Type B pancreatic cell (in vitro differentiated cells): ENCODE measurements around the gene CHRD. TPM values are rescaled to one million over a fixed set of nuclear protein-coding genes. Genes with fewer than 3 reads are reported as not detected.

Experiments
- DNase-seq: peaks from one replicate; pipeline ENCODE4 v3.0.0; 2021; ENCODE audit warnings: mixed read lengths; ENCODE audit not compliant: unreplicated experiment; ENCODE audit errors: extremely low spot score
- H3K27ac Mint-ChIP-seq: 2 replicates; pipeline ENCODE4 v1.8.0; 2021; ENCODE audit warnings: mild to moderate bottlenecking, mixed read lengths
- H3K27me3 Mint-ChIP-seq: 2 replicates; pipeline ENCODE4 v1.8.0; 2021; ENCODE audit warnings: mixed read lengths
- H3K36me3 Mint-ChIP-seq: 2 replicates; pipeline ENCODE4 v1.8.0; 2021; ENCODE audit warnings: mixed read lengths
- H3K4me1 Mint-ChIP-seq: one replicate; pipeline ENCODE4 v1.8.0; 2021; ENCODE audit warnings: mixed read lengths; ENCODE audit not compliant: unreplicated experiment
- H3K4me3 Mint-ChIP-seq: 2 replicates; pipeline ENCODE4 v1.8.0; 2021; ENCODE audit warnings: mild to moderate bottlenecking, mixed read lengths
- H3K9me3 Mint-ChIP-seq: 2 replicates; pipeline ENCODE4 v1.8.0; 2021; ENCODE audit warnings: mixed read lengths
- CTCF ChIP-seq: fragments of 200-600 bp; sonication (generic); conservative IDR thresholded peaks from 2 replicates; pipeline ENCODE4 v1.5.0; 2021; ENCODE audit warnings: antibody characterized with exemption, mild to moderate bottlenecking
- total RNA-seq: library from RNA; stranded (reverse); gene quantifications from 2 replicates; pipeline ENCODE4 v1.2.1, GENCODE V29; 2021; ENCODE audit warnings: low replicate concordance

The CHRD gene
- total RNA-seq, 1 donor from 2014 or later, result 6.4 TPM

- H3K36me3 Mint-ChIP-seq, result no peaks in the 10 kb centered on the region
- H3K9me3 Mint-ChIP-seq, result peaks cover 5% of the 10 kb centered on the region
- DNase-seq, result no peak
- peaks cover 3% of the 10 kb centered on the region for H3K27me3 Mint-ChIP-seq
- H3K4me1 Mint-ChIP-seq, result no peaks in the 10 kb centered on the region
- no peak overlapping the region for H3K27ac Mint-ChIP-seq
- TF ChIP-seq CTCF, result no peak
- no peak overlapping the region for H3K4me3 Mint-ChIP-seq
Measured at GRCh38 chr3:184419171-184419570, 39.3 kb downstream of the CHRD start.

GRCh38 chr3:184423561-184423960, 43.7 kb downstream of the CHRD start:
- Mint-ChIP-seq H3K9me3 (peaks cover 5% of the 10 kb centered on the region), H3K36me3 (no peaks in the 10 kb centered on the region), H3K4me1 (no peaks in the 10 kb centered on the region), H3K27me3 (peaks cover 3% of the 10 kb centered on the region), H3K4me3 (no peak overlapping the region), H3K27ac (no peak overlapping the region)
- TF ChIP-seq CTCF, result no peak
- no peak for DNase-seq

GRCh38 chr3:184426691-184427141, 46.9 kb downstream of the CHRD start:
- Mint-ChIP-seq H3K4me3 (no peak overlapping the region), H3K9me3 (peaks cover 5% of the 10 kb centered on the region), H3K27ac (no peak overlapping the region), H3K4me1 (no peaks in the 10 kb centered on the region), H3K36me3 (no peaks in the 10 kb centered on the region), H3K27me3 (peaks cover 3% of the 10 kb centered on the region)
- no peak for DNase-seq
- no peak for TF ChIP-seq CTCF

GRCh38 chr3:184428561-184429175, 48.8 kb downstream of the CHRD start:
- Mint-ChIP-seq H3K4me1 (no peaks in the 10 kb centered on the region), H3K27me3 (peaks cover under 1% of the 10 kb centered on the region), H3K9me3 (peaks cover 2% of the 10 kb centered on the region), H3K27ac (no peak overlapping the region), H3K36me3 (no peaks in the 10 kb centered on the region), H3K4me3 (no peak overlapping the region)
- no peak for TF ChIP-seq CTCF
- no peak for DNase-seq

GRCh38 chr3:184429786-184430185, 49.9 kb downstream of the CHRD start:
- no peak for DNase-seq
- no peak for TF ChIP-seq CTCF
- H3K4me3 Mint-ChIP-seq, result no peak overlapping the region
- H3K27ac Mint-ChIP-seq, result no peak overlapping the region
- H3K27me3 Mint-ChIP-seq, result no peaks in the 10 kb centered on the region
- no peaks in the 10 kb centered on the region for H3K9me3 Mint-ChIP-seq
- no peaks in the 10 kb centered on the region for H3K36me3 Mint-ChIP-seq
- no peaks in the 10 kb centered on the region for H3K4me1 Mint-ChIP-seq
